Central memory CD4-positive, alpha-beta T cell (primary cell): ENCODE measurements around the gene CABYR.

Source experiments
- DNase-seq: peaks from one replicate; pipeline ENCODE4 v3.0.0; 2022

CABYR gene

DNA sequence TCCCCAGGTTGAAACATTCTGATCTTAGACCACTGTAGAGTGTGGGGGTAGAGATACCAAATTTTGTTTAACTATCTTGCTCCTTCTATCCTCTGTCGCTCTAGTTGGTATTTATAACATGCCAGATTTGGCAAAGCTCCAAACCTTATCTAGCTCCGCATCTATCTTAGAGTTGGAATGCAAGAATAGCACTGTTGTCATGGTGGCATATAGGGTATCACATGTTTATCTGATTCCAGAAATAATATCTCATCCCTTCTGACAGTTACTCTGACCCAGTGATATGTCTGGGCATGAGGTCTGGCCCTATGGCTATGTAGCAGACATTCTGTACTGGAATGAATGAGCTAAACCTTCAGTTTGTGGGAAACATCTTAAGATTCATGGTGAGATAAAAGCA lies 51.7 kb downstream of the CABYR start:
- no peak for DNase-seq

DNA sequence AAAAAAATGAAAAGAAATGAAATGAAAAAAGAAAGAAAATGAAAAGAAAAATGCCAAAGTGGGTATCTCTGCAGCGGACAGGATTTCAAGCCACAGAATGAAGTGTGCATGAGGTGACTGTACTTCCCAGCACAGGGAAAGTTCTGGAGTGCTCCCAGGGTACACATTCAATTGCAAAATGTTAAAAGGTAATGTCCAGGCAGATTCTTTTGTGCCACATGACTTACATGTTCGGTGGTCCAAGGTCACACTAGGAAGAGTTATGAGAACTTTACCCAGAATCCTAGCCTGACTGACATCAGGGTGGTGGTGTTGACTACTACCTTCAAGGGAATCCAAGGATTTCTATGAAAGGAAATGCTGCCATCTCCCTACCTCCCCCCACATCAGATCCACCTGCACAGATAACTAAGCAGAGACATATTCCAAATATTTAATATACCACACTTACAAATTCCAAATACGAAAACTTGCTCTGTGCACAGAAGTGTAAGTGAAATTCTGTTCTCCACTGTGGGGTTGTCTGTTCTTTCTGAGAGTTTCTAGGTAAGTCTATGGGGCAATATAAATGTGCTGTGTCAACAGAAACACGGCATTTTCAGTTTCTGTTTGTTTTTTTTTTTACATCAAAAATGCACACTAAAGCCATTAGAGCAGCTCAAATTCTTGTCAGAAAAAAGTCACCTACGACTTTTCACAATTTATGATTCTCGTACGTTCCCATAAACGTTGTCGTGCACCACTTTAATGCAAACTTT lies 56.6 kb downstream of the CABYR start:
- no peak for DNase-seq

- DNase-seq = no peak
Observed at GRCh38 chr18:24196764-24197163, 57.9 kb downstream of the CABYR start.

GRCh38 chr18:24197412-24197811 lies 58.5 kb downstream of the CABYR start:
- no peak for DNase-seq

DNA sequence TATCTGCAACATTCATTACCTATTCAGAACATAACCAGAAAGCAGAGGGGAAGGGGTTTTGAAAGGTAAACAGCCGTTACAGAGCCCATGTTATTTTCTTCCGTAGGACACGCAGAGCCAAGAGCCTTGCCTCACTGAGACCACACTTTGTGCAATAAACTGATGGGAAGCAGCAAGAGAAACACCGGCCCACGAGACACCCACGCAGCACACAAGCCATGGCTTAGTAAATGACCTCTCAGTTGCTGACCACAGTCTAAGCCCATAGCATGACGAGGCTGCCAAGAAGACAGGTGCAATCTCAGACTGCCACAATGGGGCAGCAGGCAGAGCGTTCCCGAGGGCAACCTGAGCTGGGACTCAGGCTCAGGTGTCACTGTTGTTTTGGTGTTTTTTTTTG lies 59.6 kb downstream of the CABYR start:
- DNase-seq = no peak

- DNase-seq = no peak
Observed at GRCh38 chr18:24199372-24199962, 60.6 kb downstream of the CABYR start.

- no peak for DNase-seq
Observed at GRCh38 chr18:24200494-24201290, 61.8 kb downstream of the CABYR start.

DNA sequence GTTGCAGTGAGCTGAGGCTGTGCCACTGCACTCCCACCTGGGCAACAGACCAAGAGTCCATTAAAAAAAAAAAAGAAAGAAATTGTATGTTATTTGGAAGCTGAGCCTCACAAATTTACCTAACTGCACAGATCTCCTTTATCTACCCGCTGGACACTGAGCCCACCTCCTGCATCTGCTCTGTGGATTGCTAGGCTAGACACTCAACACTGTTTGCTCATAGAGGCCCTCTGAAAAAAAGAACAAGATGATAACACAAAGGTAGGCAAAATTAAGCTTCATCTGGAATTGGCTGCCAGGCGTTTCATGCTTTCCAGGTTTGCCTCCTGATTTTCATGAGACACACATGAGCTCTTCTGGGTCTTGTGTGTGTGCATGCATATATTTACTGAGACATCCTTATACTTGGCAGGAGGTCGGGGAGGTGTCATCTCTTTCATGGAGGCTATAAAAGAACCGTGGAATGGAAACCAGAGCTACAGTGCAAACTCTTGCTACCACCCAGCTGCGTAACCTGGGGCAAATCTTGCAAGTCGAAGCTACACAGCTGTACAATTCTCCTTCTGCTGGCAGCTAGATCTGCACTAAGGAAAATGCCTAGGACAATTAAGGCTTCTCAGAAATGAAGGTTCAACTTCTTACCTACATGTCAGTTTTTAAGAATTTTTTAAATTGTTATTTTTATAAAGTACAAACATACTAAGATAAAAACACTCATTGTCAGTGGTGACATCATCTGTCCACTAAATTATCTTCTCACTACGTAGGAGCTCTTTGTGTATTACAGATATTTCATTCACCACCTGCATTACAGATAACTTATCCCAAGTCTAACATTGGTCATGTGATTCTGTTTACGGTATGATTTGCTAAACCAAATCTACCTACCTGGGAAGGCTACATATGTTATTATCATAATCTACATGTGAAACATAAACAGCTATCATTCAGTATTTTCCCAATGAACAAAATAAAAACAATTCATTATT lies 63.1 kb downstream of the CABYR start:
- no peak for DNase-seq

DNA sequence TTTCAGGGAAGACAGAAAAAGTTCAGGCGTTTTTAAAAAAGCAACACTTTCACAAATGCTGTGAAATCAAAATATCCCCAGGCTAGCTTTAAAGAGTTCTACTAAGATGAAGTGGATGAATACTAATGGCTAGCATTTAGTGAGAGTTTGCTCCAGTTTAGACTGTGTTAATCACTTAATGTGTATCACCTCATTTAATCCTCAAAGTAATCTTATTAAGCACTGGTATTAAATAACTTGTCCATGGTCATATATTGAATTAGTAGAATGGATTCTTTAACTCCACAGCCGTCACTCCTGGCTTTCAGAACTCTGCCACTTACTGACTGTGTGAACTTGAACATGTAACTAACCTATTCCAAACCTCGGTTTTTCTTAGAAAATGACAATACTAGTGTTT lies 66.0 kb downstream of the CABYR start:
- DNase-seq = no peak

- DNase-seq = no peak
Observed at GRCh38 chr18:24208270-24209035, 69.6 kb downstream of the CABYR start.

GRCh38 chr18:24209558-24209957 lies 70.7 kb downstream of the CABYR start:
- DNase-seq = no peak
